T1000 (cell line): Measurements from ENCODE around the gene RSPRY1.

Experiments
- DNase-seq: peaks from one replicate; lab custom pipeline; 2025; ENCODE audit warnings: mixed read lengths; lab: John Stamatoyannopoulos, UW

The RSPRY1 gene

GRCh38 chr16:57185945-57186871 is at the start of gene RSPRY1, which contains the start of gene PSME3IP1:
Gene RSPRY1, plus strand, starts transcription at chr16:57186329. Its CDS starts 18,330 bp downstream, at chr16:57204659.
Gene PSME3IP1, minus strand, starts transcription at chr16:57186039. Its CDS starts 12,185 bp downstream, at chr16:57173854.
- peak; percentile 96 for DNase-seq

- DNase-seq = no peak
These were observed 49.1 kb upstream of the RSPRY1 start for GRCh38 chr16:57137043-57137442.

GRCh38 chr16:57137566-57138273 is 48.4 kb upstream of the RSPRY1 start:
- DNase-seq = no peak

- DNase-seq = no peak
These were observed 47.7 kb upstream of the RSPRY1 start for GRCh38 chr16:57138281-57138935.

- no peak for DNase-seq
These were observed 45.0 kb upstream of the RSPRY1 start for GRCh38 chr16:57140931-57141668.

GRCh38 chr16:57141822-57142631 is 44.1 kb upstream of the RSPRY1 start:
- DNase-seq = no peak

GRCh38 chr16:57143149-57143921 is 42.8 kb upstream of the RSPRY1 start:
- DNase-seq = no peak

- no peak for DNase-seq
These were observed 42.1 kb upstream of the RSPRY1 start for GRCh38 chr16:57144027-57144426.

GRCh38 chr16:57145046-57146021 is 40.8 kb upstream of the RSPRY1 start:
- DNase-seq = no peak

- no peak for DNase-seq
These were observed 40.0 kb upstream of the RSPRY1 start for GRCh38 chr16:57146040-57146647.

- no peak for DNase-seq
These were observed 39.4 kb upstream of the RSPRY1 start for GRCh38 chr16:57146735-57147134.

- DNase-seq = no peak
These were observed 38.5 kb upstream of the RSPRY1 start for GRCh38 chr16:57147381-57148221.

GRCh38 chr16:57148481-57148880 is 37.6 kb upstream of the RSPRY1 start:
- DNase-seq = no peak

- no peak for DNase-seq
These were observed 36.7 kb upstream of the RSPRY1 start for GRCh38 chr16:57149391-57149790.

GRCh38 chr16:57150682-57151330 is 35.3 kb upstream of the RSPRY1 start:
- DNase-seq = no peak

- no peak for DNase-seq
These were observed 34.8 kb upstream of the RSPRY1 start for GRCh38 chr16:57151369-57151768.
